Prostate gland (tissue), 2 donors: ENCODE measurements around the gene NAE1.

ENCODE experiments used
- CTCF ChIP-seq, 4 experiments: fragments of 200-600 bp in 2 of 4; fragments of 450-650 bp in 2 of 4; sonication (generic) in 2 of 4; IDR thresholded peaks; 1 replicate in 3 of 4; 2 replicates in 1 of 4; pipeline ENCODE4 v1.5.1; 2016 to 2019; ENCODE audit warnings: antibody characterized with exemption in 4 of 4, mild to moderate bottlenecking in 2 of 4, moderate library complexity in 2 of 4
- POLR2A ChIP-seq: fragments of 450-650 bp; IDR thresholded peaks from one replicate; pipeline ENCODE4 v1.6.1; 2016; ENCODE audit warnings: antibody characterized with exemption, mild to moderate bottlenecking

- TF ChIP-seq POLR2A, result no peak
- no peak for TF ChIP-seq CTCF (IDR thresholded peaks at IDR 0.05)
These were observed 29.9 kb downstream of the NAE1 start for GRCh38 chr16:66800856-66801255.
